Activated CD8-positive, alpha-beta memory T cell treated with anti-CD3 and anti-CD28 coated beads for 1 hour (primary cell): ENCODE measurements around the gene NAIP.
"Not testable (repeated sequence)": the region's sequence is repeated elsewhere in the genome, so short reads cannot be mapped to it uniquely, and the experiment has no call there.

ENCODE experiments used
- DNase-seq, 2 donors: peaks; one replicate each; pipeline ENCODE4 v3.0.0-alpha.2; 2020; ENCODE audit warnings: low read depth in 1 of 2; ENCODE audit errors: extremely low read depth in 1 of 2

Gene NAIP

DNA sequence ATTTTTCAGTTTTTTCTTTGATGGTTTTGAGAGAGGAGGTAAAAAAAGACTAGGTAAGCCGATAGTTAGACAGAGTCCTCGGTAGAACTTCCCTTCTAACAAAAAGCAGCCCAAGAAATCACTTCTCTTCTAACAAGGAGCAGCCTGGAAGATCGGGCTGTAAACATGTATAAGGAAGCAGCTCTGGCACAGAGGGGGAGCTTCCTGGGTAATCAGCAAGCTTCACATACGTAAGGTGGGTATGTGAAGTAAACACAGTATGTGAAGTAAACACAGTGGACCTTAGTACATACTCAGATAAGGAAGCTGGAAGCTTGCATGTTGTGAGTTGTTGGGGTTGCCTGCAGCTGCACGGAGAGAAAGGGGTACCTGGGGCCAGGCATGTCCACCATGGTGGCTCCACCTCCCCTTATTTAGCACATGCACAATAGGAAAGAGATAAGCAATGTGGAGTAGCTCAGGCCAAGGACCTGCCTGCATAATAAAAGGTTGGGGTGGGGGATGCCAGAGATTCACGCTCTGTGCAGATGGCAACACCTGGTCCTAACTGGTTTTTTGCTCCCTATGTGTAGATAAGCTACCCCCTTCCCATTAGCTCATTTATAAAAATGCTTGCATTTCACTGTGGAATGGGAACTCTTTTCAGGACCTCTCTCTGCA lies 93.3 kb downstream of the NAIP start:
- DNase-seq, result not testable (repeated sequence)

DNA sequence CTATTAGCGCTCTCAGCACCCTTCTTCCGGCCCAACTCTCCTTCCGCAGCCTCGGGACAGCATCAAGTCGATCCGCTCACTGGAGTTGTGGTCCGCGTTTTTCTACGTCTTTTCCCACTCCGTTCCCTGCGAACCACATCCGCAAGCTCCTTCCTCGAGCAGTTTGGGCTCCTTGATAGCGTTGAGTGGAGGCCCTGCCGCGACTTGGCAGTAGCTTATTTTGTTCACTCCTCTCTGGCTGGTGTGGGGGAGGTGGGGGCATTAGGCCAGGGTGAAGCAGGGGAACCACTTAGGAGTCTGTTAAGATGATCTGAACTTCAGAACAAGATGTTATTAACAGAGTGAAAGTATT lies 100.0 kb downstream of the NAIP start:
- not testable (repeated sequence) for DNase-seq
